ENCODE measurements around the gene SDSL. TPM values are rescaled to one million over a fixed set of nuclear protein-coding genes. Genes with fewer than 3 reads are reported as not detected.

The SDSL gene
- total and polyA plus RNA-seq, 5 donors from 2014 or later: 1.8 TPM; not detected in 4

Other genes with a start within 250 kb of the SDSL start
- 75.5 TPM for gene DDX54, start 236.9 kb upstream of the SDSL start, total RNA-seq
- 10 to 100 TPM; 12.5 to 20.8 (median 17.8) TPM for gene DDX54, start 236.9 kb upstream of the SDSL start, polyA plus RNA-seq
- gene RITA1, start 236.7 kb upstream of the SDSL start, total RNA-seq: 10.1 TPM
- gene RITA1, start 236.7 kb upstream of the SDSL start, polyA plus RNA-seq: 10 to 100 TPM; 20.4 to 38.3 (median 24.2) TPM
- 44.9 TPM for gene TPCN1, start 200.9 kb upstream of the SDSL start, total RNA-seq
- 1 to 10 TPM; 5.2 to 9.5 (median 8.4) TPM for gene TPCN1, start 200.9 kb upstream of the SDSL start, polyA plus RNA-seq
- gene SLC8B1, start 87.3 kb upstream of the SDSL start, total RNA-seq: 77.8 TPM
- 10 to 100 TPM; 47.4 to 95.0 (median 66.1) TPM for gene SLC8B1, start 87.3 kb upstream of the SDSL start, polyA plus RNA-seq
- 14.4 TPM for gene PLBD2, start 63.8 kb upstream of the SDSL start, total RNA-seq
- 1 to 10 TPM; 4.9 to 7.0 (median 6.2) TPM for gene PLBD2, start 63.8 kb upstream of the SDSL start, polyA plus RNA-seq
- gene SDS, start 18.5 kb upstream of the SDSL start, total RNA-seq: not detected
- gene SDS, start 18.5 kb upstream of the SDSL start, polyA plus RNA-seq: not detected
- not detected for gene LHX5, start 49.5 kb downstream of the SDSL start, total RNA-seq
- gene LHX5, start 49.5 kb downstream of the SDSL start, polyA plus RNA-seq: not detected